ENCODE measurements around the gene TSPAN5.

The TSPAN5 gene

DNA sequence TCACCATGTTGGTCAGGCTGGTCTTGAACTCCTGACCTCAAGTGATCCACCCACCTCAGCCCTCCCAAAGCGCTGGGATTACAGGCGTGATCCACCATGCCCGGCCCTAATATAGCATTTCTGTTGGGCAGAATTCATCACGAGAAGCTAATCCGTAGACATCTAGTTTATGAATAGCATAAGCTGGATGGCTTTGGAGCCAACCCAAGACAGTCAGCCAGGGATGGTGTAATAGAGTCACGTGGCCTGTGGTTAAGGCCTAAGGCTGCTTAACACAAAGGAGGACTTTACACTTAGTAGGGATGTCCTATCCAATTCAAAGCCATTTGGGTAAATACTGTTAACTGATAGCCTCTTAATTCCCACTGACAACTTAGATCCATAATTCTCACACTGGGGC, 223.6 kb downstream of the TSPAN5 start:
- DNase-seq, result no peak

DNA sequence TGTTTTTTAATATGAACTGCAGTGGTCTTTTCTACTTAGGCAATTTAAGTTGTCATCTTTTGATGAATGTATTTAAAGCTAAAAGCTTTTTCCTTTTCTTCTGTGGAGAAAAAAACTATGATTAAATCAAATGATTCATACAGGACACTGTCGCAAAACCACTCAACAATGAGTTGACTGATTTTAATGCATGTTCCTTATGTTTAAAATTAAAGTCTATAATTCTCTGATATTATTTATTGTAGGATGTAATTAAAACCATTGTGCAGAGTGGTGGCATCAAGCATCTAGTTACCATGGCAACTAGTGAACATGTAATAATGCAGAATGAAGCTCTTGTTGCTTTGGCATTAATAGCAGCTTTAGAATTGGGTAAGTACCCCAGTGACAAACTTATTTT, 224.7 kb downstream of the TSPAN5 start:
- no peak for DNase-seq

DNA sequence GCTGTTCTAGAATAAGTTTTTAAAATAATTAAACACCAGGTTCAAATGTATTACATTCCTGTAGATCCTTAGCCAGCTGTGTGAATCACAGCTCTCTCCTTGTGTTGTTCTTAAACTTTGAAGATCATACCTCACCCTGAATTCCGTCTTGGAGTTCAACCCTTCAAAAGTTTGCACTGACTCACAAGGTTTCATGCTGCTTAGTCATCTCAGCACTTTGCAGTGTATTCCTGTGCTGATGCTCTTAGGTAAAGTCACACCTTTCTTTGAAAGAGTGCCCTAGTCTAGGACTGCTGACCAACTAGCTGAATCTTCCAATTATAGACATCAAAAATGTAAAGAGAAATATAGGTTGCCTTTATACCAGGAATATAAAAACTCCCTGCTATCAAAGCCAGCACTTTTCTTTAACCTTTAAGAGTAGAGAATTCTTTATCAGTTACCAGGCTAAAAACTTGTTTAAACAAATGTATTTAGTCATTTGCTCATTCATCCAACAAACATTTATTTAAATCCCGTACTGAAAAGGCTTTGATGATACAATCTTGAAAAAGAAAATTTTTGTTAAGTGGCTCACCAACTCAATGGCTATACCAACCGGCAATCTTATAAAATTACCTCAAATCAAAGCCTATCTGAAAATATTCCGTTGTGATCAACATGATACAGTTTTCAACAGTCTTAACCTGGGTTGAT, 227.6 kb downstream of the TSPAN5 start:
- no peak for DNase-seq

DNA sequence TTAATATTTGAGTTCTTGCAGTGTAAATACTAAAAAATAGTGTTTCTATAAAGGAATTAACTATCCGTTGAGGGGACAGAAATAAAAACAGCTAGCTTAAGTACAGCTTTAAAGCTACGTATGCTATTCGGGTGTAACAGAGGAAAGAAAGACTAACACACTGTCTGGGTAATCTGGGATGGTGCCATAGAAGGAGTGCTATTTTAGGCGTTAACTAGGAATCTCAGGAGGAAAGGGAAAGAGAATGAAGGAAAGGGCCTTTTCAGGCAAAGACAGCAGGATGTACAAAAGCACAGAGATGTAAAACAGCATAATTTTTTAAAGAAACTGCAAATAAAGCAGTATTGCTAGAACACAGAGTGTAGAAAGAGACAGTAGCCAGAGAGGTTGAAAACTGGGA, 235.4 kb downstream of the TSPAN5 start:
- no peak for DNase-seq

DNA sequence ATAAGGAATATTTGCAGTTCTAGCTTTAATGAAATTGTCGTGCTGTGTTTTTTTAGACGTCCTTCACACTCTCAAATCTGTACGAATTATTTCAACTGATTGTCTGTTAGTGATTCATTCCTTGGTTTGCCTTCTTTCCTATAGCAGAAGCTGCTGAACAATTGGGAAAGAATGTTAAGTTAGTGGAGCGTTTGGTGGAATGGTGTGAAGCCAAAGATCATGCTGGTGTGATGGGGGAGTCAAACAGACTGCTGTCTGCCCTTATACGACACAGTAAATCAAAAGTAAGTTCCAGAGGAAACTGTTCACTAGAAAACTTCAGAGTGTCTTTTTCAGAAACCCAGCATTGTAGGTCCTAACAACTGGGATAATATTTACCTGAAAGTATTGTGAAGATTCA, 237.3 kb downstream of the TSPAN5 start:
- DNase-seq, result no peak
